Naive B cell (primary cell): ENCODE results near the gene FCRLB. TPM values are rescaled to one million over a fixed set of nuclear protein-coding genes. Genes with fewer than 3 reads are reported as not detected.
A peak's percentile ranks its signal among the peaks of the same experiment; 100 is the strongest.
"Not testable (repeated sequence)": the region's sequence is repeated elsewhere in the genome, so short reads cannot be mapped to it uniquely, and the experiment has no call there.

Source experiments
- ATAC-seq, 2 donors: fragments of 150-1000 bp; cut with Tn5 transposase; 2 replicates each; pipeline ENCODE4 v1.10.0; 2021; ENCODE audit warnings: low read depth in 2 of 2, mild to moderate bottlenecking in 2 of 2, moderate library complexity in 2 of 2
- DNase-seq: peaks from one replicate; pipeline ENCODE4 v3.0.0; 2022
- H3K27ac Mint-ChIP-seq, 6 donors: one replicate each; pipeline ENCODE4 v1.8.0; 2020 to 2022; ENCODE audit warnings: mild to moderate bottlenecking in 6 of 6, mixed read lengths in 6 of 6, moderate library complexity in 5 of 6, inconsistent platforms in 2 of 6
- H3K27me3 Mint-ChIP-seq, 3 donors: one replicate each; pipeline ENCODE4 v1.8.0; 2021 to 2022; ENCODE audit warnings: mixed read lengths in 3 of 3, mild to moderate bottlenecking in 1 of 3
- H3K36me3 Mint-ChIP-seq, 2 donors: one replicate each; pipeline ENCODE4 v1.8.0; 2020 to 2022; ENCODE audit warnings: mixed read lengths in 2 of 2, inconsistent platforms in 1 of 2, mild to moderate bottlenecking in 1 of 2
- H3K4me1 Mint-ChIP-seq, 3 donors: one replicate each; pipeline ENCODE4 v1.8.0; 2020 to 2022; ENCODE audit warnings: mixed read lengths in 3 of 3, inconsistent platforms in 1 of 3, mild to moderate bottlenecking in 1 of 3, moderate library complexity in 1 of 3
- H3K4me3 Mint-ChIP-seq, 8 donors: one replicate each; pipeline ENCODE4 v1.8.0; 2020 to 2022; ENCODE audit warnings: mild to moderate bottlenecking in 8 of 8, mixed read lengths in 8 of 8, moderate library complexity in 8 of 8, inconsistent platforms in 2 of 8
- H3K9me3 Mint-ChIP-seq, 7 donors: one replicate each; pipeline ENCODE4 v1.8.0; 2020 to 2022; ENCODE audit warnings: mixed read lengths in 7 of 7, mild to moderate bottlenecking in 5 of 7, inconsistent platforms in 2 of 7, moderate library complexity in 1 of 7
- polyA plus RNA-seq, 6 donors: library from polyadenylated mRNA; unstranded; fragments of 300-500 nt; fragmentation: Illumina TruSeq; gene quantifications; one replicate each; pipeline ENCODE4 v1.2.3, GENCODE V29; 2021; ENCODE audit warnings: low read depth in 6 of 6

The FCRLB gene
- polyA plus RNA-seq, 6 donors from 2014 or later = 3.9 to 7.3 (median 5.3) TPM

DNA sequence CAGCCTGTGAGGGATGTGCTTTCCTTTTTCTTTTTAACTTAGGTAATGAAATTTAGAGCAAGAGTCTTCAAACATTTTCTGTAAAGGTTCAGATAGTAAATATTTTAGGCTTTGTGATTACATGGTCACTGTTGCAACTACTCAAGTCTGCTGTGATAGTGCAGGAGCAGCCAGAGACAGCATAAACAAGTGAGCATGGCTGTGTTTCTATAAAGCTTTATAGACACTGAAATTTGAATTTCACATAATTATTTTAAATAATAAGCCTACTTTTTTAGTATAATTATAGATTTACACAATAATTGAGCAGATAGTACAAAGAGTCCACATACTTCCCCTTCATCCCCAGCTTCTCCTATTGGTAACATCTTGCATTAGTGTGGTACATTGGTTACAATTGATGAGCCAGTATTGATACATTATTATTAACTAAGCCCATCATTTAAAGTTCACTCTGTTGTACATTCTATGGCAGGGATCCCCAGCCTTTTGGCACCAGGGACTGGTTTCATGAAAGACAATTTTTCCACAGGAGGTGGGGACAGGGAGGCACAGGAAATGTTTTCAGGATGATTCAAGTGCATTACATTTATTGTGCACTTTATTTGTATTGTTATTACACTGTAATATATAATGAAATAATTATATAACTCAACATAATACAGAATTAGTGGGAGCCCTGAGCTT is 47.8 kb downstream of the FCRLB start:
- H3K27me3 Mint-ChIP-seq = no peaks in the 10 kb centered on the region
- H3K4me3 Mint-ChIP-seq = peak overlapping the region in 2 of 8 donors; percentile 60 to 68
- peaks cover 18 to 48% (median 27%) of the 10 kb centered on the region in 3 donors for H3K4me1 Mint-ChIP-seq
- DNase-seq (no peak), ATAC-seq (no peak)
- no peaks in the 10 kb centered on the region for H3K9me3 Mint-ChIP-seq
- H3K27ac Mint-ChIP-seq = no peak overlapping the region
- H3K36me3 Mint-ChIP-seq = no peaks in the 10 kb centered on the region

DNA sequence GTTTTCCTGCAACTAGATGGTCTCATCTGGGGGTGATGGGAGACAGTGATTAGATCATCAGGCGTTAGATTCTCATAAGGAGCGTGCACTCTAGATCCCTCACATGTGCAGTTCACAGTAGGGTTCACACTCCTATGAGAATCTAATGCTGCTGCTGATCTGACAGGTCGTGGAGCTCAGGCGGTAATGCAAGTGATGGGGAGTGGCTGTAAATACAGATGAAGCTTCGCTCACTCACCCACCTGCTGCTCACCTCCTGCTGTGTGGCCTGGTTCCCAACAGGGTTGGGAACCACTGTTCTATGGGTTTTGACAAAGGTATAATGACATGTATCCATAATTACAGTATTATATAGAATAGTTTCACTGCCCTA is 48.3 kb downstream of the FCRLB start:
- H3K27ac Mint-ChIP-seq = peak overlapping the region in 1 of 6 donors; percentile 80
- H3K36me3 Mint-ChIP-seq, ATAC-seq, H3K9me3 Mint-ChIP-seq, H3K27me3 Mint-ChIP-seq, DNase-seq: not testable (repeated sequence)
- peaks cover 18 to 48% (median 27%) of the 10 kb centered on the region in 3 donors for H3K4me1 Mint-ChIP-seq
- peak overlapping the region in 2 of 8 donors; percentile 54 to 68 for H3K4me3 Mint-ChIP-seq

DNA sequence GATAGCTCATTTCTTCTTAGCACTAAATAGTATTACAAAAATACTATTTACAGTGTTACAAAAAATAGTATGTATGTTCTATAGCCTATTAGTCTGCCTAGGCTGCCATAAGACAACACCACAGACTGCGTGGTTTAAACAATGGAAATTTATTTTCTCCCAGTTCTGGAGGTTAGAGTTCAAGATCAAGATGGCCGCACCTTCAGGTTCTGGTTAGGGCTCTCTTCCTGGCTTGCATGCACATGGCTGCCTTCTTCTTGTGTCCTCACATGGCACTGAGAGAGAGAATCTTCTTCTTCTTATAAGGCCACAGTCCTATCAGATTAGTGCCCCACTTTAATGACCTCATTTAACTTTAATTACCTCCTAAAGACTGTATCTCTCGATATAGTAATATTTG is 48.9 kb downstream of the FCRLB start:
- peaks cover 18 to 43% (median 27%) of the 10 kb centered on the region in 3 donors for H3K4me1 Mint-ChIP-seq

DNA sequence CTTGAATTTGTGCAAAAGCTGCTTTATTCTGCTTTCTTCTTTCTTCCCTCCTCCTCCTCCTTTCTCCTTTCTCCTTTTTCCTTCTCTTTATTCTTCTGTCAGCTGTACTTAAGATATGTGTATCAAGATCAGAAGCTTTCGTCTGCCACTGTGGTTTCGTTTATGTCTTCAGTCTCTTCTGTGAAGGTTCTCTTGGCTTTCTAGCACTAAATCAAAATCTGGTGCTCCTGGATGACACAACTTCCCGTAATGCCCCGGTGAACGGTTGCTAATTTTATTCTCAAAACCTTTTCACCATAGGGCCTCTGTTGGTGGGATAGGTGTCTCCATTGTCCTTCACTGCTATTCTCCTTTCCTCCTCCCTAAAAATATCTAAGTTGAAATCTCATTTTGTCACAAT is 49.8 kb downstream of the FCRLB start:
- no peaks in the 10 kb centered on the region for H3K9me3 Mint-ChIP-seq
- peaks cover 18 to 41% (median 27%) of the 10 kb centered on the region in 3 donors for H3K4me1 Mint-ChIP-seq
- H3K27me3 Mint-ChIP-seq = no peaks in the 10 kb centered on the region
- no peaks in the 10 kb centered on the region for H3K36me3 Mint-ChIP-seq
- DNase-seq (no peak), ATAC-seq (no peak)
- no peak overlapping the region for H3K4me3 Mint-ChIP-seq
- H3K27ac Mint-ChIP-seq = no peak overlapping the region

More for the DNA sequence above, 48.9 kb downstream of the FCRLB start:
- no peak overlapping the region for H3K27ac Mint-ChIP-seq
- ATAC-seq (no peak), DNase-seq (no peak)
- no peaks in the 10 kb centered on the region for H3K36me3 Mint-ChIP-seq
- no peaks in the 10 kb centered on the region for H3K9me3 Mint-ChIP-seq
- H3K27me3 Mint-ChIP-seq = no peaks in the 10 kb centered on the region
- peak overlapping the region in 1 of 8 donors; percentile 68 for H3K4me3 Mint-ChIP-seq

DNA sequence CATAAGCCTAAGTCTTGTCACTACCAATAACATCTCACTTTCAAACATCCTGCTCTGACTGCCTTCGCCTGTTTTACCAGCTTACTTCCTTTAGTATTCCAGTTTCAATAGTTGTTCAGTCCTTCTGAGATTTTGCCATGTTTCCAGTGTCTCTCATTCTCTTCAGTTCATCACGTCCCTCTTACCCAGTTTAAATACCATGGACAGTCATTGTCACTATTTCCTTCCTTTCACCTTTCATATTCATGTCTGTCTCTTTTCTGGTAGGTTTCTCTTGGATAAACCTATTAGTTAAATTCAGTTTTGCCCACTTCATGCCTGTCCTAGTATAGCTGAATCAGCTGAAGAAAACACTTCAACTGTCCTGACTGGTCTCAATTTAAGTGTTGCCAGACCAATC is 50.6 kb downstream of the FCRLB start:
- H3K9me3 Mint-ChIP-seq = no peaks in the 10 kb centered on the region
- no peak overlapping the region for H3K27ac Mint-ChIP-seq
- peaks cover 10 to 33% (median 19%) of the 10 kb centered on the region in 3 donors for H3K4me1 Mint-ChIP-seq
- DNase-seq (no peak), ATAC-seq (peak in 1 of 2 donors; percentile 6)
- no peak overlapping the region for H3K4me3 Mint-ChIP-seq
- no peaks in the 10 kb centered on the region for H3K27me3 Mint-ChIP-seq
- H3K36me3 Mint-ChIP-seq = no peaks in the 10 kb centered on the region

DNA sequence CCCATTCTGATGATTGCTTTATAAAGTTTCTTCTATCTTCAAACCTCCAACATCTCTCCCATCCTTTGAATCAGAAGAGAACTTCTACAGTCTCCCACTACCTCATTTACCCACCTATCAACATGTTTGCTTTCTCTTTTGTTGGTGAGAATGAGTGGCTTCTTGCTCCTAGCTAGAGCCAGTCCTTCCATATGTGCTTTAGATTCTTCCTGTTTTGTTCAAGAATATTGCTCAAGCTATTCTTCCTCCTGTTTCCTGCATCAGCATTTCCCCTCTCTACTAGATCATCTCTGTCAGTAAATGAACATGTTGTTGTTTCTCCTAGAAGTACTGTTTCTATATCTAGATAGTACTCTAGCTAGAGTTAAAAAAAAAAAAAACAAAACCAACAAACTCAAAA is 51.1 kb downstream of the FCRLB start:
- Mint-ChIP-seq H3K4me1 (peaks cover 9 to 29% (median 17%) of the 10 kb centered on the region in 3 donors), H3K27me3 (no peaks in the 10 kb centered on the region), H3K4me3 (no peak overlapping the region), H3K36me3 (no peaks in the 10 kb centered on the region), H3K27ac (no peak overlapping the region), H3K9me3 (no peaks in the 10 kb centered on the region)
- peak; percentile 41 to 43 for ATAC-seq
- DNase-seq = no peak

DNA sequence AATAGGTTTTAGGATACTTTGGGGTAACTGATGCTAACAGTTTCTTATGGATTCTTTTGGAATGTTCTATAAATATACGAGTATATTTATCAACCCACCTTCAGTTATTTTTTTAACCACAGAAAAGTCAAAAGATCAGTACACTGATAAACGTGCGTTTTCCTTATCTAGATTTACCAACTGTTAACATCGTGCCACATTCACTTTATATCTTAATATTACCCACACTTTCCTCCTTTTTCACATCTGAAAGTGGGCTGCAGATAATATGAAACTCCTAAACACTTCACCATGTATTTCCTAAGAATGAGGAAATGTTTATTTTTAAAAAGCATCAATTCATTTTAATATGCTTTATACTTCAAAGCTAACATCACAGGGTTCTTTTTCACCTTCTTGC is 52.4 kb downstream of the FCRLB start:
- no peak overlapping the region for H3K27ac Mint-ChIP-seq
- H3K4me1 Mint-ChIP-seq = peaks cover 10 to 15% (median 14%) of the 10 kb centered on the region in 3 donors
- ATAC-seq (no peak), DNase-seq (no peak)
- no peaks in the 10 kb centered on the region for H3K36me3 Mint-ChIP-seq
- peak overlapping the region in 1 of 8 donors; percentile 5 for H3K4me3 Mint-ChIP-seq
- H3K27me3 Mint-ChIP-seq = no peaks in the 10 kb centered on the region
- no peaks in the 10 kb centered on the region for H3K9me3 Mint-ChIP-seq

DNA sequence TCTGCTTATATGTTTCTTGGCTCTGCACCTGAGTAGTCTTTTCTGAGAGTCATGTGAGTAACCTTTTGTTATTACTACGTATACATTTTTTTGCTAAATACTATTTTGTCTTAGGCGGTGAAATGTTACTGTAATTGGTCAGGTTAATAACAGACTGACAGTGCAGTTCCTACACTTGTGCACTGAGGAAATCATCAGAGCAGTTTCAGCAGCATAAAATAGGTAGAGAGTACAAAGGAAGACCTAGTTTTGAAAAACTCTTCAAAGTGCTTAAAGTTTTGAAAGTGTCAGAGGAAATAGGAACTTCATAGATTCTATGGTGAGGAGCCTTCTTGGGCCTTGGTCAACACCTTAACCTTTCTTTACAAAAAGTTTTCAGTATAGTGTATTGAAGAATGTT is 55.9 kb downstream of the FCRLB start:
- peak overlapping the region in 1 of 6 donors; percentile 28 for H3K27ac Mint-ChIP-seq
- ATAC-seq (no peak), DNase-seq (no peak)
- H3K27me3 Mint-ChIP-seq = no peaks in the 10 kb centered on the region
- H3K9me3 Mint-ChIP-seq = no peaks in the 10 kb centered on the region
- peaks cover 0 to 7% of the 10 kb centered on the region in 2 donors for H3K36me3 Mint-ChIP-seq
- no peak overlapping the region for H3K4me3 Mint-ChIP-seq
- H3K4me1 Mint-ChIP-seq = peaks cover 6 to 11% (median 8%) of the 10 kb centered on the region in 3 donors

Other genes starting within 250 kb of the FCRLB start
- 1 to 10 TPM in 4 of 6 donors, under 1 TPM in 2; 0.23 to 5.0 (median 1.4) TPM for gene FCGR2A, start 216.1 kb upstream of the FCRLB start, polyA plus RNA-seq
- gene HSPA6, start 197.0 kb upstream of the FCRLB start, polyA plus RNA-seq = under 1 TPM in 2 of 6 donors, not detected in 4; 0.12 to 0.13 TPM
- gene FCGR3A, start 171.7 kb upstream of the FCRLB start, polyA plus RNA-seq = 1 to 10 TPM in 4 of 6 donors, under 1 TPM in 2; 0.33 to 3.1 (median 1.3) TPM
- gene FCGR3B, start 90.4 kb upstream of the FCRLB start, polyA plus RNA-seq = 1 to 10 TPM in 3 of 6 donors, under 1 TPM in 1, not detected in 2; 0.27 to 9.4 (median 1.1) TPM
- gene FCGR2B, start 58.4 kb upstream of the FCRLB start, polyA plus RNA-seq = 100 to 1,000 TPM; 232 to 404 (median 304) TPM
- 1,000 to 10,000 TPM in 1 of 6 donors, 100 to 1,000 TPM in 5; 625 to 1,343 (median 750) TPM for gene FCRLA, start 14.3 kb upstream of the FCRLB start, polyA plus RNA-seq
- gene DUSP12, start 28.2 kb downstream of the FCRLB start, polyA plus RNA-seq = 100 to 1,000 TPM in 1 of 6 donors, 10 to 100 TPM in 5; 58.2 to 109 (median 66.5) TPM
- gene ATF6, start 44.8 kb downstream of the FCRLB start, polyA plus RNA-seq = 10 to 100 TPM; 12.0 to 15.3 (median 14.3) TPM